ENCODE data around the gene GUCA1C. TPM values are rescaled to one million over a fixed set of nuclear protein-coding genes. Genes with fewer than 3 reads are reported as not detected.

The GUCA1C gene
- total and polyA plus RNA-seq, 2 of the 8 experiments (the other 6 are each of a cell fraction or from before 2014, with no cell fraction given): not detected

- H4K5ac ChIP-seq (ENCODE audit: insufficient read length, low read depth, low read length): no peak overlapping the region
- peaks cover 0 to 3% (median 0%) of the 10 kb centered on the region in 4 experiments; a peak in 2 of 7 replicates for H3K4me1 ChIP-seq (replicated peaks in 1 of 4; ENCODE audit: control insufficient read depth in 3 of 4, insufficient read depth in 4 of 4, low read length in 3 of 4)
- no peaks in the 10 kb centered on the region for H3K27me3 ChIP-seq (replicated peaks in 1 of 4; ENCODE audit: control insufficient read depth in 3 of 4, extremely low read depth in 1 of 4, insufficient read depth in 3 of 4, low read length in 3 of 4)
- no peaks in the 10 kb centered on the region for H3K79me1 ChIP-seq (ENCODE audit: low read depth, low read length)
- WGBS, 2 experiments (ENCODE audit: extremely low coverage in 1 of 2, insufficient coverage in 1 of 2, insufficient read length in 1 of 2, insufficient replicate concordance in 2 of 2, low coverage in 1 of 2, low lambda C conversion rate in 2 of 2, missing lambda C conversion rate in 1 of 2): 94% methylated on average over 4 of the region's 4 CpGs; no CpG with 5 or more reads in 1 of the 2 experiments
- H3K18ac ChIP-seq (ENCODE audit: extremely low read depth, low read length): no peak overlapping the region
- no peak overlapping the region for H2AFZ ChIP-seq (ENCODE audit: low read length)
- H3K9ac ChIP-seq (replicated peaks in 1 of 4; ENCODE audit: extremely low read depth in 1 of 4, low read depth in 3 of 4, low read length in 3 of 4): no peak overlapping the region
- no peak overlapping the region for H3K4me2 ChIP-seq (ENCODE audit: insufficient read depth in 1 of 2, low read depth in 2 of 2, low read length in 2 of 2)
- ChIA-PET POLR2A (ENCODE audit: partially characterized antibody) (no interaction called here), CTCF (ENCODE audit: partially characterized antibody) (interaction anchor here (0.6 to 1.6 kb wide), 4 partner anchors 11 to 424 kb away, joined by 3 to 4 read pairs (median 4); no protein-coding TSS in a partner anchor)
- H3K79me2 ChIP-seq (ENCODE audit: control insufficient read depth in 1 of 2, insufficient read depth in 2 of 2, low read length in 2 of 2): no peaks in the 10 kb centered on the region
- H3K23ac ChIP-seq (ENCODE audit: insufficient read length): no peak overlapping the region
- H2BK15ac ChIP-seq (ENCODE audit: low read length): no peak overlapping the region
- no peak overlapping the region for H2BK20ac ChIP-seq (ENCODE audit: low read length)
- no peaks in the 10 kb centered on the region for H3K23me2 ChIP-seq (ENCODE audit: low read depth, low read length)
- no peaks in the 10 kb centered on the region for H3K9me3 ChIP-seq (ENCODE audit: insufficient read depth in 2 of 2, low read depth in 1 of 2, low read length in 1 of 2)
- H4K20me1 ChIP-seq (replicated peaks in 1 of 2; ENCODE audit: control insufficient read depth in 1 of 2, insufficient read depth in 2 of 2, low read length in 2 of 2): no peaks in the 10 kb centered on the region
- H2BK5ac ChIP-seq (ENCODE audit: low read depth, low read length): no peak overlapping the region
- no peak for DNase-seq (ENCODE audit: low read depth in 1 of 2, low spot score in 2 of 2)
- no peak overlapping the region for H4K91ac ChIP-seq (replicated peaks; ENCODE audit: insufficient read length, low read length)
- TF ChIP-seq SIRT6 (IDR thresholded peaks at IDR 0.05; ENCODE audit: low read length): no peak
- no peak for TF ChIP-seq TCF12 (IDR thresholded peaks at IDR 0.05; ENCODE audit: low read depth, low read length)
- TF ChIP-seq CBX5 (IDR thresholded peaks at IDR 0.05; ENCODE audit: low read depth, low read length): no peak
- TF ChIP-seq ASH2L (IDR thresholded peaks at IDR 0.05; ENCODE audit: low read length): no peak
- TF ChIP-seq SP2 (IDR thresholded peaks at IDR 0.05; ENCODE audit: low read length): no peak
- no peak for TF ChIP-seq HDAC2 (IDR thresholded peaks at IDR 0.05; ENCODE audit: borderline replicate concordance in 1 of 2, low read depth in 2 of 2, low read length in 2 of 2)
- no peak overlapping the region for H3K4ac ChIP-seq (replicated peaks; ENCODE audit: insufficient read length, low read depth, low read length)
- no peak overlapping the region for H3K27ac ChIP-seq (ENCODE audit: low read depth, low read length)
- H3K4me3 ChIP-seq (ENCODE audit: extremely low read depth in 1 of 4, insufficient read depth in 2 of 4, low read depth in 3 of 4, low read length in 4 of 4): no peak overlapping the region
- H4K8ac ChIP-seq (ENCODE audit: extremely low read depth, insufficient read depth, low read length): no peak overlapping the region
- no peak overlapping the region for H2BK12ac ChIP-seq (ENCODE audit: low read depth, low read length)
- FAIRE-seq: no peak
- H2AK5ac ChIP-seq (ENCODE audit: low read depth, low read length): no peak overlapping the region
- H3K36me3 ChIP-seq (ENCODE audit: control insufficient read depth in 2 of 4, insufficient read depth in 4 of 4, low read length in 3 of 4): no peaks in the 10 kb centered on the region
- no peak overlapping the region for H3K14ac ChIP-seq (ENCODE audit: insufficient read length)
- no peak overlapping the region for H2BK120ac ChIP-seq (replicated peaks; ENCODE audit: low read depth, low read length)
- no peak overlapping the region for H3K56ac ChIP-seq (replicated peaks; ENCODE audit: insufficient read length, low read depth, low read length)
Observed at GRCh38 chr3:108887121-108887520, 66.6 kb downstream of the GUCA1C start.
